UCSD-AML1 (cell line): ENCODE results near the gene VPS35L.
A peak's percentile ranks its signal among the peaks of the same experiment; 100 is the strongest.
"Not testable (repeated sequence)": the region's sequence is repeated elsewhere in the genome, so short reads cannot be mapped to it uniquely, and the experiment has no call there.

Source experiments
- DNase-seq: peaks from one replicate; lab custom pipeline; 2025; ENCODE audit not compliant: unreplicated experiment; lab: John Stamatoyannopoulos, UW

Gene VPS35L

GRCh38 chr16:19654147-19654546 lies 98.6 kb downstream of the VPS35L start:
- no peak for DNase-seq

GRCh38 chr16:19655242-19655777 lies 99.8 kb downstream of the VPS35L start:
- no peak for DNase-seq

GRCh38 chr16:19657831-19658230 lies 102.3 kb downstream of the VPS35L start:
- no peak for DNase-seq

- no peak for DNase-seq
Observed at GRCh38 chr16:19659554-19659953, 104.1 kb downstream of the VPS35L start.

GRCh38 chr16:19660432-19660831 lies 104.9 kb downstream of the VPS35L start:
- DNase-seq, result no peak

GRCh38 chr16:19662351-19662750 lies 106.8 kb downstream of the VPS35L start:
- no peak for DNase-seq

- DNase-seq, result no peak
Observed at GRCh38 chr16:19664166-19664565, 108.7 kb downstream of the VPS35L start.

- not testable (repeated sequence) for DNase-seq
Observed at GRCh38 chr16:19665313-19665712, 109.8 kb downstream of the VPS35L start.

- DNase-seq, result no peak
Observed at GRCh38 chr16:19666477-19666876, 111.0 kb downstream of the VPS35L start.

- DNase-seq, result no peak
Observed at GRCh38 chr16:19672378-19672777, 116.9 kb downstream of the VPS35L start.

GRCh38 chr16:19674485-19674884 lies 119.0 kb downstream of the VPS35L start:
- DNase-seq, result no peak

GRCh38 chr16:19677402-19677801 lies 121.9 kb downstream of the VPS35L start:
- no peak for DNase-seq

GRCh38 chr16:19678804-19679203 lies 123.3 kb downstream of the VPS35L start:
- no peak for DNase-seq

GRCh38 chr16:19679281-19679680 lies 123.8 kb downstream of the VPS35L start:
- not testable (repeated sequence) for DNase-seq

GRCh38 chr16:19680881-19681340 lies 125.4 kb downstream of the VPS35L start:
- DNase-seq, result no peak

- no peak for DNase-seq
Observed at GRCh38 chr16:19681637-19682036, 126.1 kb downstream of the VPS35L start.

- DNase-seq, result no peak
Observed at GRCh38 chr16:19683453-19684236, 128.1 kb downstream of the VPS35L start.

GRCh38 chr16:19685176-19685575 lies 129.7 kb downstream of the VPS35L start:
- DNase-seq, result no peak

GRCh38 chr16:19687279-19687678 lies 131.8 kb downstream of the VPS35L start:
- DNase-seq, result no peak

- no peak for DNase-seq
Observed at GRCh38 chr16:19688396-19689024, 133.0 kb downstream of the VPS35L start.

- DNase-seq, result no peak
Observed at GRCh38 chr16:19689342-19689741, 133.8 kb downstream of the VPS35L start.

- DNase-seq, result peak; percentile 14
Observed at GRCh38 chr16:19690196-19690595, 134.7 kb downstream of the VPS35L start.
